Peyer's patch (tissue), 4 donors: Measurements from ENCODE around the gene OR13C2.

ENCODE experiments used
- POLR2A ChIP-seq, 2 donors: fragments of 450-650 bp; IDR thresholded peaks; one replicate each; pipeline ENCODE4 v1.5.1; 2017; ENCODE audit warnings: antibody characterized with exemption in 2 of 2, mild to moderate bottlenecking in 2 of 2, moderate library complexity in 2 of 2
- TF ChIP-seq, protein P1 (sequence below), 6 experiments: fragments of 450-650 bp in 4 of 6; fragments of 200-600 bp in 2 of 6; sonication (generic) in 1 of 6; IDR thresholded peaks; one replicate each; pipeline ENCODE4 v1.5.1; 2017 to 2019; ENCODE audit warnings: antibody characterized with exemption in 6 of 6, mild to moderate bottlenecking in 3 of 6, moderate library complexity in 1 of 6

DNA sequence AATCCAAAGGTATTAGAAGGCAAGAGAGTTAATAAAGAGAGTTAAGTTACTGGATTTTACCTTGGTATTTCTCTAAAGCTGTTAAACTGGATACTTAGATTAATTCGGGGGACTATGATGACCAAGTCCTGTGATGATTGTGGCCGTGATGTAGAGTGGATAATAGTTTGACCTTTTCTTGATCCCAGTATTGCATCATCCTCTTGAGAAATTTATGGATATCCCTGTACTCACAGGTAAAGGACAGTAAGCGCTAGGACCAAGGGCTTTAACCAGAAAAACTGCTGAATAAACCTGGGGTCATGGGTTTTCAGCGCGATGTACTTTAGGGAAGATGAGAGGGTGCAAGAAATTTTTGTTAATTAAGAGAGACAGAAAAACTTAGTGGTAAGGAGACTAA is 28.2 kb downstream of the OR13C2 start:
- TF ChIP-seq, protein P1, sequence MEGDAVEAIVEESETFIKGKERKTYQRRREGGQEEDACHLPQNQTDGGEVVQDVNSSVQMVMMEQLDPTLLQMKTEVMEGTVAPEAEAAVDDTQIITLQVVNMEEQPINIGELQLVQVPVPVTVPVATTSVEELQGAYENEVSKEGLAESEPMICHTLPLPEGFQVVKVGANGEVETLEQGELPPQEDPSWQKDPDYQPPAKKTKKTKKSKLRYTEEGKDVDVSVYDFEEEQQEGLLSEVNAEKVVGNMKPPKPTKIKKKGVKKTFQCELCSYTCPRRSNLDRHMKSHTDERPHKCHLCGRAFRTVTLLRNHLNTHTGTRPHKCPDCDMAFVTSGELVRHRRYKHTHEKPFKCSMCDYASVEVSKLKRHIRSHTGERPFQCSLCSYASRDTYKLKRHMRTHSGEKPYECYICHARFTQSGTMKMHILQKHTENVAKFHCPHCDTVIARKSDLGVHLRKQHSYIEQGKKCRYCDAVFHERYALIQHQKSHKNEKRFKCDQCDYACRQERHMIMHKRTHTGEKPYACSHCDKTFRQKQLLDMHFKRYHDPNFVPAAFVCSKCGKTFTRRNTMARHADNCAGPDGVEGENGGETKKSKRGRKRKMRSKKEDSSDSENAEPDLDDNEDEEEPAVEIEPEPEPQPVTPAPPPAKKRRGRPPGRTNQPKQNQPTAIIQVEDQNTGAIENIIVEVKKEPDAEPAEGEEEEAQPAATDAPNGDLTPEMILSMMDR (IDR thresholded peaks at IDR 0.05), result no peak
- TF ChIP-seq POLR2A (IDR thresholded peaks at IDR 0.05), result no peak
